GM12878 (cell line): Measurements from ENCODE around the gene SLC39A1. TPM values are rescaled to one million over a fixed set of nuclear protein-coding genes. Genes with fewer than 3 reads are reported as not detected.
"Not testable (repeated sequence)": the region's sequence is repeated elsewhere in the genome, so short reads cannot be mapped to it uniquely, and the experiment has no call there.

ENCODE experiments used
- ATAC-seq: fragments of 200-7000 bp; cut with Tn5 transposase; 3 replicates; pipeline ENCODE4 v1.9.1; 2020; ENCODE audit warnings: mild to moderate bottlenecking, moderate library complexity
- BruUV-seq: library from RNA; stranded (reverse); fragments of 400-500 nt; replicated peaks from 2 replicates; lab custom pipeline; 2021; lab: Mats Ljungman, UMichigan
- CTCF ChIA-PET: fragments of 300-600 bp; sonication (Branson Sonifier 250); formaldehyde crosslinking; extraction: SDS; loops from one replicate; lab custom pipeline; 2021; ENCODE audit warnings: inconsistent platforms; lab: Yijun Ruan, JAX
- POLR2A ChIA-PET: fragments of 350-600 bp; formaldehyde crosslinking; extraction: SDS; loops from one replicate; lab custom pipeline; 2021; ENCODE audit warnings: inconsistent platforms; lab: Charles Lee
- RAD21 ChIA-PET: fragments of 300-600 bp; sonication (Branson Sonifier 250); formaldehyde crosslinking; loops from one replicate; lab custom pipeline; 2023; ENCODE audit warnings: antibody characterized with exemption; ENCODE audit not compliant: unreplicated experiment; lab: Charles Lee
- SMC1A ChIA-PET: fragments of 300-600 bp; sonication (Branson Sonifier 250); formaldehyde crosslinking; loops from one replicate; lab custom pipeline; 2023; ENCODE audit not compliant: unreplicated experiment, uncharacterized antibody; lab: Charles Lee
- DNase-seq: peaks from one replicate; pipeline ENCODE4 v3.0.0-alpha.2; 2011; ENCODE audit warnings: low read depth, low spot score
- FAIRE-seq: peaks from 3 replicates; lab custom pipeline; 2011; peaks lifted over from hg19 to GRCh38; lab: Jason Lieb, UNC
- H2AFZ ChIP-seq: 2 replicates; pipeline ENCODE4 v1.6.0; 2011; ENCODE audit warnings: low read depth, low read length, control low read depth; ENCODE audit not compliant: control insufficient read depth
- H3K27ac ChIP-seq: 2 replicates; pipeline ENCODE4 v1.5.1; 2011; ENCODE audit warnings: control low read depth; ENCODE audit not compliant: control insufficient read depth, insufficient read depth
- H3K27me3 ChIP-seq, 2 experiments: replicated peaks in 1 of 2; 2 replicates each; pipeline versions ENCODE4 v1.6.0 to v1.6.1; 2011; ENCODE audit warnings: low read length in 1 of 2; ENCODE audit not compliant: control insufficient read depth in 2 of 2, insufficient read depth in 2 of 2
- H3K36me3 ChIP-seq, 2 experiments: 2 replicates each; pipeline ENCODE4 v1.5.1; 2011; ENCODE audit warnings: low read length in 1 of 2; ENCODE audit not compliant: control insufficient read depth in 2 of 2, insufficient read depth in 2 of 2
- H3K4me1 ChIP-seq: 2 replicates; pipeline ENCODE4 v1.6.1; 2011; ENCODE audit warnings: mild to moderate bottlenecking, low read length, moderate library complexity, mixed read lengths; ENCODE audit not compliant: control insufficient read depth, insufficient read depth
- H3K4me2 ChIP-seq: 2 replicates; pipeline ENCODE4 v1.6.0; 2011; ENCODE audit warnings: control low read depth; ENCODE audit not compliant: control insufficient read depth, insufficient read depth
- H3K4me3 ChIP-seq: fragments of 200-600 bp; sonication (generic); 2 replicates; pipeline ENCODE4 v1.5.1; 2016
- H3K79me2 ChIP-seq: 2 replicates; pipeline ENCODE4 v1.6.0; 2011; ENCODE audit warnings: low read length; ENCODE audit not compliant: control insufficient read depth, insufficient read depth
- H3K9ac ChIP-seq: 2 replicates; pipeline ENCODE4 v1.8.0; 2011; ENCODE audit warnings: low read length, control low read depth, mixed read lengths; ENCODE audit not compliant: control insufficient read depth, insufficient read depth
- H3K9me3 ChIP-seq: replicated peaks from 3 replicates; pipeline ENCODE4 v1.5.1; 2011; ENCODE audit warnings: mild to moderate bottlenecking, low read length; ENCODE audit not compliant: control insufficient read depth, insufficient read depth
- H4K20me1 ChIP-seq: 2 replicates; pipeline ENCODE4 v1.6.0; 2011; ENCODE audit not compliant: control insufficient read depth, insufficient read depth
- WGBS: methylation state at CpG from one replicate; pipeline ENCODE4 v1.1.6; 2016; ENCODE audit warnings: low lambda C conversion rate; ENCODE audit not compliant: insufficient replicate concordance, insufficient coverage; ENCODE audit errors: missing lambda C conversion rate; 5-methylcytosine and 5-hydroxymethylcytosine counted together
- in situ Hi-C: fragments of 300-500 bp; cut with MboI; formaldehyde crosslinking; loops from 9 replicates; pipeline ENCODE4 v1.14.3; 2018; ENCODE audit warnings: mixed read lengths
- intact Hi-C: fragments of 100-400 bp; cut with micrococcal nuclease; formaldehyde crosslinking; loops from one replicate; pipeline ENCODE4 v1.14.2; 2022; ENCODE audit not compliant: unreplicated experiment
- microRNA-seq: library from miRNA; unstranded; fragments of <30 nt; microRNA quantifications from one replicate; pipeline ENCODE4, GENCODE V29; 2018
- polyA plus RNA-seq, 11 experiments: library from polyadenylated mRNA; depleted of rRNA in 4 of 11; unstranded in 6 of 11; stranded (reverse) in 5 of 11; fragments of >200 nt; fragmentation: Nextera tagmentation in 4 of 11; fragmentation: Illumina TruSeq in 1 of 11; extraction: Ambion mirVana in 4 of 11; extraction: Trizol in 1 of 11; gene quantifications; 1 replicate in 1 of 11; 2 replicates in 10 of 11; pipeline versions ENCODE4 v1.2.1 to v1.2.3, GENCODE V29; 2011 to 2016; ENCODE audit warnings: inconsistent platforms in 2 of 11, missing spikeins in 2 of 11, low read depth in 1 of 11
- small RNA-seq: library from RNA; depleted of rRNA; stranded (forward); fragments of <200 nt; gene quantifications from one replicate; pipeline ENCODE3, GENCODE V24; 2014
- total RNA-seq, 4 experiments: library from RNA; depleted of rRNA in 3 of 4; stranded (reverse); fragments of >200 nt in 3 of 4; fragmentation: Illumina TruSeq in 1 of 4; extraction: Trizol in 1 of 4; gene quantifications; 2 replicates each; pipeline versions ENCODE4 v1.2.1 to v1.2.3, GENCODE V29; 2013 to 2021

Gene SLC39A1
- total and polyA plus RNA-seq, 10 of the 15 experiments (the other 5 are each of a cell fraction or from before 2014, with no cell fraction given), result 8.8 to 98.6 (median 72.4) TPM

- WGBS, result 88% methylated on average over 6 of the region's 6 CpGs
- intact Hi-C loops, result not testable (repeated sequence)
Measured at GRCh38 chr1:153910560-153910959, 52.8 kb downstream of the SLC39A1 start.

More at GRCh38 chr1:153910560-153910959, 52.8 kb downstream of the SLC39A1 start:
- ChIA-PET POLR2A (interaction anchor here (0.6 to 2.4 kb wide), 5 partner anchors 9 to 67 kb away, joined by 3 to 11 read pairs (median 4); partner anchors contain the start of gene JTB), RAD21 (interaction anchor here (1.1 to 1.7 kb wide), 4 partner anchors 12 to 113 kb away, joined by 3 to 5 read pairs (median 4); partner anchors contain the start of gene GATAD2B), CTCF (interaction anchor here (0.8 to 14.9 kb wide), 8 partner anchors 8 to 87 kb away, joined by 3 to 138 read pairs (median 3); partner anchors contain the start of genes JTB and SLC39A1), SMC1A (interaction anchor here (0.9 to 5.1 kb wide), 12 partner anchors 9 to 96 kb away, joined by 3 to 27 read pairs (median 4); partner anchors contain the start of genes JTB, RAB13 and RPS27)
- H3K4me1 ChIP-seq, DNase-seq, in situ Hi-C loops, H4K20me1 ChIP-seq, H2AFZ ChIP-seq, H3K36me3 ChIP-seq, H3K4me2 ChIP-seq, H3K27ac ChIP-seq, H3K27me3 ChIP-seq, H3K9ac ChIP-seq, H3K9me3 ChIP-seq, H3K4me3 ChIP-seq, ATAC-seq, FAIRE-seq, BruUV-seq: not testable (repeated sequence)
- peaks cover 79% of the 10 kb centered on the region for H3K79me2 ChIP-seq

Small RNA genes within 50 kb of the gene (microRNA-seq; reads per million reads assigned to microRNA genes)
- gene MIR6737, result 1.3 reads per million

Small RNA genes within 50 kb of the gene (small RNA-seq; reads per million reads assigned to genes)
- gene MIR6737, result 0.31 reads per million

Other genes with a start within 250 kb of the SLC39A1 start
Only the 7 nearest of the 12 such genes appear.
- 6.9 and 7.2 TPM in 2 replicates for gene GATAD2B, start 40.6 kb downstream of the SLC39A1 start, total RNA-seq (2014; rRNA removed)
- gene GATAD2B, start 40.6 kb downstream of the SLC39A1 start, total RNA-seq (2014; rRNA removed; fragmentation: Illumina TruSeq; extraction: Trizol), result 8.3 and 8.8 TPM in 2 replicates
- gene GATAD2B, start 40.6 kb downstream of the SLC39A1 start, total RNA-seq (2021), result 63.1 and 64.6 TPM in 2 replicates
- 7.3 and 10.8 TPM in 2 replicates for gene GATAD2B, start 40.6 kb downstream of the SLC39A1 start, polyA plus RNA-seq (2011; rRNA removed)
- 17.6 and 21.2 TPM in 2 replicates for gene GATAD2B, start 40.6 kb downstream of the SLC39A1 start, polyA plus RNA-seq (2014; fragmentation: Illumina TruSeq; extraction: Trizol)
- gene GATAD2B, start 40.6 kb downstream of the SLC39A1 start, polyA plus RNA-seq (2014; fragmentation: Nextera tagmentation; extraction: Ambion mirVana), result 1 to 10 TPM; 2.4 to 8.7 TPM
- 10.1 and 11.3 TPM in 2 replicates for gene GATAD2B, start 40.6 kb downstream of the SLC39A1 start, polyA plus RNA-seq (2014; rRNA removed)
- gene GATAD2B, start 40.6 kb downstream of the SLC39A1 start, polyA plus RNA-seq (2016; fragmentation: Nextera tagmentation; extraction: Ambion mirVana), result 1 to 10 TPM; 6.4 to 6.6 TPM
- 18.2 and 22.2 TPM in 2 replicates for gene DENND4B, start 16.8 kb downstream of the SLC39A1 start, total RNA-seq (2014; rRNA removed)
- 13.1 and 13.7 TPM in 2 replicates for gene DENND4B, start 16.8 kb downstream of the SLC39A1 start, total RNA-seq (2014; rRNA removed; fragmentation: Illumina TruSeq; extraction: Trizol)
- 57.5 and 74.8 TPM in 2 replicates for gene DENND4B, start 16.8 kb downstream of the SLC39A1 start, total RNA-seq (2021)
- gene DENND4B, start 16.8 kb downstream of the SLC39A1 start, polyA plus RNA-seq (2011; rRNA removed), result 15.7 and 26.6 TPM in 2 replicates
- 23.5 and 31.0 TPM in 2 replicates for gene DENND4B, start 16.8 kb downstream of the SLC39A1 start, polyA plus RNA-seq (2014; fragmentation: Illumina TruSeq; extraction: Trizol)
- 10 to 100 TPM; 12.0 to 13.4 TPM for gene DENND4B, start 16.8 kb downstream of the SLC39A1 start, polyA plus RNA-seq (2014; fragmentation: Nextera tagmentation; extraction: Ambion mirVana)
- gene DENND4B, start 16.8 kb downstream of the SLC39A1 start, polyA plus RNA-seq (2014; rRNA removed), result 55.1 and 73.9 TPM in 2 replicates
- gene DENND4B, start 16.8 kb downstream of the SLC39A1 start, polyA plus RNA-seq (2016; fragmentation: Nextera tagmentation; extraction: Ambion mirVana), result 10 to 100 TPM; 20.8 to 23.3 TPM
- gene CRTC2, start 4.9 kb downstream of the SLC39A1 start, total RNA-seq (2014; rRNA removed), result 15.5 and 15.7 TPM in 2 replicates
- gene CRTC2, start 4.9 kb downstream of the SLC39A1 start, total RNA-seq (2014; rRNA removed; fragmentation: Illumina TruSeq; extraction: Trizol), result 13.7 and 13.8 TPM in 2 replicates
- 54.6 and 59.7 TPM in 2 replicates for gene CRTC2, start 4.9 kb downstream of the SLC39A1 start, total RNA-seq (2021)
- gene CRTC2, start 4.9 kb downstream of the SLC39A1 start, polyA plus RNA-seq (2011; rRNA removed), result 12.8 and 35.6 TPM in 2 replicates
- gene CRTC2, start 4.9 kb downstream of the SLC39A1 start, polyA plus RNA-seq (2014; fragmentation: Illumina TruSeq; extraction: Trizol), result 21.6 and 49.4 TPM in 2 replicates
- 1 to 10 TPM; 5.1 to 8.4 TPM for gene CRTC2, start 4.9 kb downstream of the SLC39A1 start, polyA plus RNA-seq (2014; fragmentation: Nextera tagmentation; extraction: Ambion mirVana)
- gene CRTC2, start 4.9 kb downstream of the SLC39A1 start, polyA plus RNA-seq (2014; rRNA removed), result 56.5 and 57.9 TPM in 2 replicates
- gene CRTC2, start 4.9 kb downstream of the SLC39A1 start, polyA plus RNA-seq (2016; fragmentation: Nextera tagmentation; extraction: Ambion mirVana), result 10 to 100 TPM; 29.9 to 40.1 TPM
- 14.0 and 15.6 TPM in 2 replicates for gene CREB3L4, start 4.4 kb upstream of the SLC39A1 start, total RNA-seq (2014; rRNA removed)
- 11.6 and 12.2 TPM in 2 replicates for gene CREB3L4, start 4.4 kb upstream of the SLC39A1 start, total RNA-seq (2014; rRNA removed; fragmentation: Illumina TruSeq; extraction: Trizol)
- 10.9 and 11.3 TPM in 2 replicates for gene CREB3L4, start 4.4 kb upstream of the SLC39A1 start, total RNA-seq (2021)
- gene CREB3L4, start 4.4 kb upstream of the SLC39A1 start, polyA plus RNA-seq (2011; rRNA removed), result 9.7 and 11.9 TPM in 2 replicates
- 10.0 and 12.5 TPM in 2 replicates for gene CREB3L4, start 4.4 kb upstream of the SLC39A1 start, polyA plus RNA-seq (2014; fragmentation: Illumina TruSeq; extraction: Trizol)
- 10 to 100 TPM in 1 of 2 experiments, 1 to 10 TPM in 1; 9.7 to 12.9 TPM for gene CREB3L4, start 4.4 kb upstream of the SLC39A1 start, polyA plus RNA-seq (2014; fragmentation: Nextera tagmentation; extraction: Ambion mirVana)
- 13.1 and 13.4 TPM in 2 replicates for gene CREB3L4, start 4.4 kb upstream of the SLC39A1 start, polyA plus RNA-seq (2014; rRNA removed)
- gene CREB3L4, start 4.4 kb upstream of the SLC39A1 start, polyA plus RNA-seq (2016; fragmentation: Nextera tagmentation; extraction: Ambion mirVana), result 10 to 100 TPM; 11.2 to 11.9 TPM
- gene JTB, start 14.1 kb upstream of the SLC39A1 start, total RNA-seq (2014; rRNA removed), result 265 and 276 TPM in 2 replicates
- gene JTB, start 14.1 kb upstream of the SLC39A1 start, total RNA-seq (2014; rRNA removed; fragmentation: Illumina TruSeq; extraction: Trizol), result 95.3 and 103 TPM in 2 replicates
- 173 and 174 TPM in 2 replicates for gene JTB, start 14.1 kb upstream of the SLC39A1 start, total RNA-seq (2021)
- 136 and 144 TPM in 2 replicates for gene JTB, start 14.1 kb upstream of the SLC39A1 start, polyA plus RNA-seq (2011; rRNA removed)
- gene JTB, start 14.1 kb upstream of the SLC39A1 start, polyA plus RNA-seq (2014; fragmentation: Illumina TruSeq; extraction: Trizol), result 57.8 and 85.9 TPM in 2 replicates
- 10 to 100 TPM; 25.0 to 67.7 TPM for gene JTB, start 14.1 kb upstream of the SLC39A1 start, polyA plus RNA-seq (2014; fragmentation: Nextera tagmentation; extraction: Ambion mirVana)
- gene JTB, start 14.1 kb upstream of the SLC39A1 start, polyA plus RNA-seq (2014; rRNA removed), result 247 and 255 TPM in 2 replicates
- 100 to 1,000 TPM; 292 to 298 TPM for gene JTB, start 14.1 kb upstream of the SLC39A1 start, polyA plus RNA-seq (2016; fragmentation: Nextera tagmentation; extraction: Ambion mirVana)
- gene RAB13, start 22.8 kb upstream of the SLC39A1 start, total RNA-seq (2014; rRNA removed), result 4.6 and 5.9 TPM in 2 replicates
- 11.0 and 12.4 TPM in 2 replicates for gene RAB13, start 22.8 kb upstream of the SLC39A1 start, total RNA-seq (2014; rRNA removed; fragmentation: Illumina TruSeq; extraction: Trizol)
- 20.4 and 22.2 TPM in 2 replicates for gene RAB13, start 22.8 kb upstream of the SLC39A1 start, total RNA-seq (2021)
- 0.75 and 0.86 TPM in 2 replicates for gene RAB13, start 22.8 kb upstream of the SLC39A1 start, polyA plus RNA-seq (2011; rRNA removed)
- 30.7 and 34.1 TPM in 2 replicates for gene RAB13, start 22.8 kb upstream of the SLC39A1 start, polyA plus RNA-seq (2014; fragmentation: Illumina TruSeq; extraction: Trizol)
- 10 to 100 TPM in 1 of 2 experiments, 1 to 10 TPM in 1; 7.9 to 17.2 TPM for gene RAB13, start 22.8 kb upstream of the SLC39A1 start, polyA plus RNA-seq (2014; fragmentation: Nextera tagmentation; extraction: Ambion mirVana)
- 12.7 and 15.5 TPM in 2 replicates for gene RAB13, start 22.8 kb upstream of the SLC39A1 start, polyA plus RNA-seq (2014; rRNA removed)
- gene RAB13, start 22.8 kb upstream of the SLC39A1 start, polyA plus RNA-seq (2016; fragmentation: Nextera tagmentation; extraction: Ambion mirVana), result 10 to 100 TPM; 16.3 to 19.2 TPM
- 5,288 and 5,830 TPM in 2 replicates for gene RPS27, start 27.2 kb upstream of the SLC39A1 start, total RNA-seq (2014; rRNA removed)
- gene RPS27, start 27.2 kb upstream of the SLC39A1 start, total RNA-seq (2014; rRNA removed; fragmentation: Illumina TruSeq; extraction: Trizol), result 9,122 and 9,683 TPM in 2 replicates
- 2,708 and 2,801 TPM in 2 replicates for gene RPS27, start 27.2 kb upstream of the SLC39A1 start, total RNA-seq (2021)
- gene RPS27, start 27.2 kb upstream of the SLC39A1 start, polyA plus RNA-seq (2011; rRNA removed), result 8,626 and 8,787 TPM in 2 replicates
- gene RPS27, start 27.2 kb upstream of the SLC39A1 start, polyA plus RNA-seq (2014; fragmentation: Illumina TruSeq; extraction: Trizol), result 13,800 and 18,255 TPM in 2 replicates
- over 10,000 TPM in 1 of 2 experiments, 1,000 to 10,000 TPM in 1; 9,903 to 14,234 TPM for gene RPS27, start 27.2 kb upstream of the SLC39A1 start, polyA plus RNA-seq (2014; fragmentation: Nextera tagmentation; extraction: Ambion mirVana)
- gene RPS27, start 27.2 kb upstream of the SLC39A1 start, polyA plus RNA-seq (2014; rRNA removed), result 8,943 and 9,277 TPM in 2 replicates
- 1,000 to 10,000 TPM; 3,244 to 3,511 TPM for gene RPS27, start 27.2 kb upstream of the SLC39A1 start, polyA plus RNA-seq (2016; fragmentation: Nextera tagmentation; extraction: Ambion mirVana)